ENCODE measurements around the gene TBC1D19.
"Not testable (repeated sequence)": the region's sequence is repeated elsewhere in the genome, so short reads cannot be mapped to it uniquely, and the experiment has no call there.

TBC1D19 gene

DNA sequence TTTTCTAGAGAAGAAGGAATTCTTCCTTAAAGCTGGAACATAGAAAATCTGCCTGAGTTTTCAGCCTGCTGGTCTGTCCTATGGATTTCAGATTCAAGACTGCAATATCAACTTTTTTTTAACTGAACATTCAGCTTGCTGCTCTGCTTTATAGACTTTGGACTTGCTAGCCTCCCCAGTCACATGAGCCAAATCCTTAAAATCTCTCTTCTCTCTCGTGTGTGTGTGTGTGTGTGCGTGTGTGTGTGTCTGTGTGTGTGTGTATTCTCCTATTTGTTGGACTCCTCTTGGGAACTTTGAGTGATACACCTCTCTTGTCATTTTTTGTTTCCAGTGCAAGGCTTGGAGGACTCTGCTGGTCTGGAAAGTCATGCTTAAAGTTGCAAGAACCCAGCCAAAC, 6.8 kb upstream of the TBC1D19 start:
- no peak for TF ChIP-seq CTCF (conservative IDR thresholded peaks at IDR 0.05; ENCODE audit: control insufficient read depth, insufficient read depth, low read depth, low read length)
- no peak overlapping the region for H3K4me3 ChIP-seq (ENCODE audit: control insufficient read depth, low read depth, low read length)
- no peak for DNase-seq (ENCODE audit: low read depth)

- TF ChIP-seq CTCF (conservative IDR thresholded peaks at IDR 0.05; ENCODE audit: control insufficient read depth, insufficient read depth, low read depth, low read length) = no peak
- no peak for DNase-seq (ENCODE audit: low read depth)
- no peak overlapping the region for H3K4me3 ChIP-seq (ENCODE audit: control insufficient read depth, low read depth, low read length)
Observed at GRCh38 chr4:26579169-26579568, 4.7 kb upstream of the TBC1D19 start.

DNA sequence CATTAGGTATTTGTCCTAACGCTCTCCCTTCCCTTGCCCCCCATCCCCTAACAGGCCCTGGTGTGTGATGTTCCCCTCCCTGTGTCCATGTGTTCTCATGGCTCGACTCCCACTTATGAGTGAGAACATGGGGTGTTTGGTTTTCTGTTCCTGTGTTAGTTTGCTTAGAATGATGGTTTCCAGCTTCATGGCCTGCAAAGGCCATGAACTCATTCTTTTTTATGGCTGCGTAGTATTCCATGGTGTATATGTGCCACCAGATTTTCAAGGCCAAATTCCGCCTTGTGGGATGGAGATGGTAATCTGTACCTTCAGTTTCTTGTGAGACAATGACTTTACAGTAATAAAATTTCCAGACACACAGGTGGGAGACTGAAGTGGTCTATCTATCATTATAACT, 2.5 kb upstream of the TBC1D19 start:
- DNase-seq (ENCODE audit: low read depth); H3K4me3 ChIP-seq (ENCODE audit: control insufficient read depth, low read depth, low read length): not testable (repeated sequence)

GRCh38 chr4:26583538-26583864, 383 bp upstream of the TBC1D19 start:
- peak overlapping the region; percentile 92 for H3K4me3 ChIP-seq (ENCODE audit: control insufficient read depth, low read depth, low read length)
- no peak for TF ChIP-seq CTCF (conservative IDR thresholded peaks at IDR 0.05; ENCODE audit: control insufficient read depth, insufficient read depth, low read depth, low read length)
- no peak for DNase-seq (ENCODE audit: low read depth)

DNA sequence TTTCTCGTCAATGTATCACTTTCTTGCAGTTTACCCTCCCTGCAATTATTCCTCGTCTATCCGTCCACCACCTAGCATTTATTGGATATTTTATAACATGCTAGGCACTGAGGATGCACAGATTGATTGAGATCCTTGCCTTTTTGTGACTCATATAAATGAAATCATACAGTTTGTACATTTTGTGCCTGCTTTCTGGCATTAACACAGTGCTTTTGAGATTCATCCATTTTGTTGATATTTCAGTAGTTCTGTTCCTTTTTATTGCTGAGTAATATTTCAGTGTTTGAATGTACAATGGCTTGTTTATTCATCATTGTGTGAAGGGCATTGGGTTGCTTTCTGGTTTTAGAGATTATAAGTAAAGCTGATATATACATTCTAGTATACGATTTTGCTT, 841 bp downstream of the TBC1D19 start:
- DNase-seq (ENCODE audit: low read depth) = peak; percentile 51
- TF ChIP-seq CTCF (conservative IDR thresholded peaks at IDR 0.05; ENCODE audit: control insufficient read depth, insufficient read depth, low read depth, low read length) = no peak
- H3K4me3 ChIP-seq (ENCODE audit: control insufficient read depth, low read depth, low read length) = peak overlapping the region; percentile 92

DNA sequence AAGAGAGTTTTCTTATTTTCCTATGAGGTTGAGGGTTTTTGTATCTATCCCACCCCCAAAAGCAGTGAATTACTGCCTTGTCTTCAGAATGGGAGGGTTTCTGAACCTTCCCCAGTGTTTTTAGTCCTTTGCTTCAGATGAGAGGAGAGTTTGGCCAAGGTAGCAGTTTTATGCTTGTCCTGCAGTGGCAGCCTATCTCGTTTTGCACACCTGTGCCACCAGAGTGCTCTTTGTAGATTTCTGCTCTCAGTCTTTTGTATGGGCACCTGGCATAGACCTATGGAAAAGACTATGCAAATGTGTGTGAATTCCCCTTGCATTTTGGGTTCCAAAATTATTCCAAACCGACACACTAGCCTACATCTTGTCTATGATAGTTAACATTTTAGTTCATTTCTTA, 5.8 kb downstream of the TBC1D19 start:
- no peak for DNase-seq (ENCODE audit: low read depth)
- no peak overlapping the region for H3K4me3 ChIP-seq (ENCODE audit: control insufficient read depth, low read depth, low read length)
- no peak for TF ChIP-seq CTCF (conservative IDR thresholded peaks at IDR 0.05; ENCODE audit: control insufficient read depth, insufficient read depth, low read depth, low read length)

DNA sequence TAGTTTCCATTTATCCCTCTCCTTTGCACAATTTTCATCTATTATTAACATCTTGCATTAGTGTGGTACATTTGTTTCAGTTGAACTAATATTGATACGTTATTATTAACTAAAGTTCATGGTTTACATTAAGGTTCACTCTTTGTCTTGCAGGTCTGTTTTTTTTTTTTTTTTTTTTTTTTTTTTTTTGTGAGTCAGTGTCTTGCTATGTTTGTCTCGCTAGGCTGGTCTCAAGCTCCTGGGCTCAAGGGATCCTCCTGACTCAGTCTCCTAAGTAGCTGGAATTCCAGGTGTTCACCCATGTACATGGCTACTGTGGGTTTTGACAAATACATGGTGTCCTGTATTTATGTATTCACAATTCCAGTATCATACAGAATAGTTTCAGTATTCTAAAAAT, 6.8 kb downstream of the TBC1D19 start:
- no peak for TF ChIP-seq CTCF (conservative IDR thresholded peaks at IDR 0.05; ENCODE audit: control insufficient read depth, insufficient read depth, low read depth, low read length)
- no peak overlapping the region for H3K4me3 ChIP-seq (ENCODE audit: control insufficient read depth, low read depth, low read length)
- peak; percentile 30 for DNase-seq (ENCODE audit: low read depth)

DNA sequence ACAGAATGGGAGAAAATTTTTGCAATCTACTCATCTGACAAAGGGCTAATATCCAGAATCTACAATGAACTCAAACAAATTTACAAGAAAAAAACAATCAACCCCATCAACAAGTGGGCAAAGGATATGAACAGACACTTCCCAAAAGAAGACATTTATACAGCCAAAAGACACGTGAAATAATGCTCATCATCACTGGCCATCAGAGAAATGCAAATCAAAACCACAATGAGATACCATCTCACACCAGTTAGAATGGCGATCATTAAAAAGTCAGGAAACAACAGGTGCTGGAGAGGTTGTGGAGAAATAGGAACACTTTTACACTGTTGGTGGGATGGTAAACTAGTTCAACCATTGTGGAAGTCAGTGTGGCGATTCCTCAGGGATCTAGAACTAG, 9.7 kb downstream of the TBC1D19 start:
- not testable (repeated sequence) for DNase-seq (ENCODE audit: low read depth); H3K4me3 ChIP-seq (ENCODE audit: control insufficient read depth, low read depth, low read length)

Data from fibroblast of mammary gland (primary cell).